ENCODE data around the gene KRT3.

The KRT3 gene

DNA sequence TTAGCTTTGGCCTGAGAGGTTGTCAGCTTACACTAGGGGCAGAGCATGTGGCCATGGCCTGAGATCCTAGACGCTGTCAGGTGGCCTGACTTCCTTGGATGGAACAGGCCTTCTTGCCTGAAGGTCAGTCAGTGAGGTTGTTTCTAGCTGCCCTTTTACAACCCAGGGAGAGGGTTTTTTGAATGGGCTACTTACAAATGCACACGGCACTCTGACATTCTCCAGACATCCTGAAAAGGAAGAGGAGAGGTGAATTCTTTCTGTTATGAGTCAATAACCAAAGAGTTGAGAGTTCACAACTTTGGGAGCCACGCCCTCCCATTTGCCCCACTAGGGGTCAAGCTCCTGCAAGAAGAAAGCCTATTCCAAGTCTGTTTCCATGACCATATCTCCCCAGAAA, 26.6 kb downstream of the KRT3 start:
- TF ChIP-seq FOXP2 (optimal IDR thresholded peaks at IDR 0.05; ENCODE audit: borderline replicate concordance, extremely low read depth, extremely low read length, insufficient read depth) (no peak), SIN3A (IDR thresholded peaks at IDR 0.05; ENCODE audit: borderline replicate concordance, insufficient read depth, low read length) (no peak), POLR2AphosphoS5 (IDR thresholded peaks at IDR 0.05; ENCODE audit: low read depth, low read length) (no peak), TAF1 (IDR thresholded peaks at IDR 0.05; ENCODE audit: borderline replicate concordance, insufficient read depth, low read length) (no peak)
- TF ChIP-seq, protein P1, sequence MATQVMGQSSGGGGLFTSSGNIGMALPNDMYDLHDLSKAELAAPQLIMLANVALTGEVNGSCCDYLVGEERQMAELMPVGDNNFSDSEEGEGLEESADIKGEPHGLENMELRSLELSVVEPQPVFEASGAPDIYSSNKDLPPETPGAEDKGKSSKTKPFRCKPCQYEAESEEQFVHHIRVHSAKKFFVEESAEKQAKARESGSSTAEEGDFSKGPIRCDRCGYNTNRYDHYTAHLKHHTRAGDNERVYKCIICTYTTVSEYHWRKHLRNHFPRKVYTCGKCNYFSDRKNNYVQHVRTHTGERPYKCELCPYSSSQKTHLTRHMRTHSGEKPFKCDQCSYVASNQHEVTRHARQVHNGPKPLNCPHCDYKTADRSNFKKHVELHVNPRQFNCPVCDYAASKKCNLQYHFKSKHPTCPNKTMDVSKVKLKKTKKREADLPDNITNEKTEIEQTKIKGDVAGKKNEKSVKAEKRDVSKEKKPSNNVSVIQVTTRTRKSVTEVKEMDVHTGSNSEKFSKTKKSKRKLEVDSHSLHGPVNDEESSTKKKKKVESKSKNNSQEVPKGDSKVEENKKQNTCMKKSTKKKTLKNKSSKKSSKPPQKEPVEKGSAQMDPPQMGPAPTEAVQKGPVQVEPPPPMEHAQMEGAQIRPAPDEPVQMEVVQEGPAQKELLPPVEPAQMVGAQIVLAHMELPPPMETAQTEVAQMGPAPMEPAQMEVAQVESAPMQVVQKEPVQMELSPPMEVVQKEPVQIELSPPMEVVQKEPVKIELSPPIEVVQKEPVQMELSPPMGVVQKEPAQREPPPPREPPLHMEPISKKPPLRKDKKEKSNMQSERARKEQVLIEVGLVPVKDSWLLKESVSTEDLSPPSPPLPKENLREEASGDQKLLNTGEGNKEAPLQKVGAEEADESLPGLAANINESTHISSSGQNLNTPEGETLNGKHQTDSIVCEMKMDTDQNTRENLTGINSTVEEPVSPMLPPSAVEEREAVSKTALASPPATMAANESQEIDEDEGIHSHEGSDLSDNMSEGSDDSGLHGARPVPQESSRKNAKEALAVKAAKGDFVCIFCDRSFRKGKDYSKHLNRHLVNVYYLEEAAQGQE (IDR thresholded peaks at IDR 0.05; ENCODE audit: insufficient read depth in 1 of 2, low read depth in 2 of 2, low read length in 2 of 2): no peak

DNA sequence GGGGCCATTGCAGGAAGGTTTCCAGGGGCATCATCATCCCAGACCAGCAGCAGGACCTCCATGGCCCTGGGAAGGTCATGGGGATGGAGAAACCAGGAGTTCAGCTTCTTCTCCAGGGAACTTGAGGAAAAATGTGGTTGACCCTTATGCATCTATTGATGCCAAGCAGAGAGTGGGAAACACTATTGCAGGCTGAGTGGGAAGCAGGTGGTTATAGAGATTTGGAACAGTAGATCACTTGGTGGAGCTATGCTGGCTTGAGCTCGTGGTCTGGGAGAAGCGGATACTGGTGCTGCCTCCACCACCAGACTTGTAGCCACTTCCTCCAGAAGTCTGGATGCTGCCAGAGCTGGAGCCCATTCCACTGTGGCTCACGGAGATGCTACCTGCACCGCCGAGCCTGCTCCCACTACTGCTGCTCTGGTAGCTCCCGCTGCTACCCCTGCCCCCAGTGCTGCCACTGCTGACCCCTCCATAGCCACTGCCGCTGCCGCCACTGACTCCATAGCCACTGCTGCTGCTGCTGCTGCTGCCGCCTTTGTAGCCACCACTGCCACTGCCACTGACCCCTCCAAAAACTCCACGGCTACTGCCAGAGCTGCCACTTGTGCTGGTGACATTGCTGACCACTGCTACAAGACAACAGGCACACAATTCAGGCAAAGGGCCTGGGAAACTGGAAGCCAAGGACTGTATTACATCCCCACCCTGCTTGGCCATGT, 27.3 kb downstream of the KRT3 start:
- no peak for TF ChIP-seq FOXP2 (optimal IDR thresholded peaks at IDR 0.05; ENCODE audit: borderline replicate concordance, extremely low read depth, extremely low read length, insufficient read depth)
- no peak for TF ChIP-seq TAF1 (IDR thresholded peaks at IDR 0.05; ENCODE audit: borderline replicate concordance, insufficient read depth, low read length)
- TF ChIP-seq POLR2AphosphoS5 (IDR thresholded peaks at IDR 0.05; ENCODE audit: low read depth, low read length): no peak
- no peak for TF ChIP-seq SIN3A (IDR thresholded peaks at IDR 0.05; ENCODE audit: borderline replicate concordance, insufficient read depth, low read length)
- TF ChIP-seq, protein P1 (IDR thresholded peaks at IDR 0.05; ENCODE audit: insufficient read depth in 1 of 2, low read depth in 2 of 2, low read length in 2 of 2): no peak

DNA sequence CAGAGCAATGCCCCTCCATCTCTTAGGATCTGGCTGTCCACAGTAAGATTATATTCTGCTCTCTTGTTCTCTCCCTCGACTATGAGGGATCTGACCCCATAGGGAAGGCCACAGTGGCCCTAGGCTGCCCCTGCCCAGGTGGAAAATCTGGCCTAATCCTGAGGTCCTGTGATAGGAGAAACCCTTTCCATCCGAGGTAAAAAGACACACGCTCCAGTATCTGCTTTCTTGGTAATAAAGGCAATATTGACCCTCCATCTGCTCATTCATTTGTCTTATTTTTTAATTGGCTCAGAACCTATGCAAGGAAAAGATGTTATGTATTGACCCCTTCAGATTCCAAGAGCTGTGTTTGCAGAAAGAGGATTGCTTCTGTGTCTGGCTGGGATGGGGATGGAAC, 28.5 kb downstream of the KRT3 start:
- TF ChIP-seq FOXP2 (optimal IDR thresholded peaks at IDR 0.05; ENCODE audit: borderline replicate concordance, extremely low read depth, extremely low read length, insufficient read depth) (no peak), TAF1 (IDR thresholded peaks at IDR 0.05; ENCODE audit: borderline replicate concordance, insufficient read depth, low read length) (no peak), POLR2AphosphoS5 (IDR thresholded peaks at IDR 0.05; ENCODE audit: low read depth, low read length) (no peak), SIN3A (IDR thresholded peaks at IDR 0.05; ENCODE audit: borderline replicate concordance, insufficient read depth, low read length) (no peak)
- TF ChIP-seq, protein P1 (IDR thresholded peaks at IDR 0.05; ENCODE audit: insufficient read depth in 1 of 2, low read depth in 2 of 2, low read length in 2 of 2): no peak

DNA sequence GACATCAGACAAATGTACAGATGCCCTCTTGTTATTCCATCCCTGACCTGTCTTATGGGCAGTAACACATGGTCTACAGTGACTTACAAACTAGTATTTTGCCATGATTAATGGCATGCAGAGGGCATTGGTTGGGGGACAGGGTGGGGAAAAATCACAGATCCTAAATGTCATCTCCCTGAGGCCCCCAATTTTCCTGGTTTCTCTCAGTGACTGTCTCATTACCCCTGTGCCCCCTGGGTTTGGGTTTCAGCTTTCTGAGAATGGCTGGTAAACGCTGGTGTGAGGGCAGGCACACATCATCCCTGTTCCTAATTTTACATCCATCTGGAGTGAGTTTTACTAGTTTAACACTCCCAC, 28.9 kb downstream of the KRT3 start:
- TF ChIP-seq TAF1 (IDR thresholded peaks at IDR 0.05; ENCODE audit: borderline replicate concordance, insufficient read depth, low read length): no peak
- no peak for TF ChIP-seq POLR2AphosphoS5 (IDR thresholded peaks at IDR 0.05; ENCODE audit: low read depth, low read length)
- no peak for TF ChIP-seq FOXP2 (optimal IDR thresholded peaks at IDR 0.05; ENCODE audit: borderline replicate concordance, extremely low read depth, extremely low read length, insufficient read depth)
- no peak for TF ChIP-seq SIN3A (IDR thresholded peaks at IDR 0.05; ENCODE audit: borderline replicate concordance, insufficient read depth, low read length)
- TF ChIP-seq, protein P1 (IDR thresholded peaks at IDR 0.05; ENCODE audit: insufficient read depth in 1 of 2, low read depth in 2 of 2, low read length in 2 of 2): no peak
